HepG2 (cell line): Measurements from ENCODE around the gene ALDOA. TPM values are rescaled to one million over a fixed set of nuclear protein-coding genes. Genes with fewer than 3 reads are reported as not detected.

Source experiments
- ATRX ChIP-seq: sonication (generic); formaldehyde crosslinking; IDR thresholded peaks from 2 replicates; pipeline ENCODE4 v1.4.0; 2020; ENCODE audit warnings: missing genetic modification reagents, borderline replicate concordance
- ELF4 ChIP-seq: sonication (generic); formaldehyde crosslinking; IDR thresholded peaks from 2 replicates; pipeline ENCODE4 v1.5.0; 2020; ENCODE audit warnings: missing genetic modification reagents, mild to moderate bottlenecking, moderate library complexity, borderline replicate concordance
- GABPB1 ChIP-seq: IDR thresholded peaks from 2 replicates; pipeline ENCODE4 v1.6.1; 2016; ENCODE audit warnings: mild to moderate bottlenecking, missing genetic modification reagents, moderate library complexity, missing compliant biosample characterization
- KAT2B ChIP-seq: fragments of 150-350 bp; IDR thresholded peaks from 2 replicates; pipeline ENCODE4 v1.6.1; 2014; ENCODE audit warnings: low read depth, low read length, borderline replicate concordance
- LCORL ChIP-seq, 2 experiments: fragments of 450-650 bp in 1 of 2; sonication (generic) in 1 of 2; formaldehyde crosslinking in 1 of 2; IDR thresholded peaks; 2 replicates each; pipeline versions ENCODE4 v1.5.0 to v1.6.1; 2017 to 2020; ENCODE audit warnings: antibody characterized with exemption in 1 of 2, missing genetic modification reagents in 1 of 2
- MXI1 ChIP-seq: IDR thresholded peaks from 3 replicates; pipeline ENCODE4 v1.6.1; 2012; ENCODE audit warnings: low read depth, low read length, inconsistent platforms, borderline replicate concordance
- NCOA1 ChIP-seq: sonication (generic); formaldehyde crosslinking; IDR thresholded peaks from 2 replicates; pipeline ENCODE4 v1.9.0; 2021; ENCODE audit warnings: missing genetic modification reagents
- RORA ChIP-seq: sonication (generic); formaldehyde crosslinking; IDR thresholded peaks from 2 replicates; pipeline ENCODE4 v1.5.0; 2020; ENCODE audit warnings: mild to moderate bottlenecking, missing genetic modification reagents, moderate library complexity
- SALL1 ChIP-seq: sonication (generic); formaldehyde crosslinking; IDR thresholded peaks from 2 replicates; pipeline ENCODE4 v1.8.0; 2022; ENCODE audit warnings: mild to moderate bottlenecking, missing genetic modification reagents
- SIN3A ChIP-seq: IDR thresholded peaks from 2 replicates; pipeline ENCODE4 v1.6.1; 2011; ENCODE audit warnings: low read depth, mild to moderate bottlenecking, control low read depth, low read length, borderline replicate concordance
- ZFP36L1 ChIP-seq: sonication (generic); formaldehyde crosslinking; IDR thresholded peaks from 2 replicates; pipeline ENCODE4 v1.8.0; 2022; ENCODE audit warnings: mild to moderate bottlenecking, missing genetic modification reagents, moderate library complexity
- ZFP36L2 ChIP-seq: sonication (generic); formaldehyde crosslinking; IDR thresholded peaks from 2 replicates; pipeline ENCODE4 v1.4.0; 2020; ENCODE audit warnings: missing genetic modification reagents
- ZKSCAN1 ChIP-seq: fragments of 150-350 bp; IDR thresholded peaks from 2 replicates; pipeline ENCODE4 v1.6.1; 2014; ENCODE audit warnings: low read length
- ZNF225 ChIP-seq: sonication (generic); formaldehyde crosslinking; IDR thresholded peaks from 2 replicates; pipeline ENCODE4 v1.4.0; 2020; ENCODE audit warnings: mild to moderate bottlenecking, missing genetic modification reagents
- ZNF296 ChIP-seq: sonication (generic); formaldehyde crosslinking; conservative IDR thresholded peaks from 2 replicates; pipeline ENCODE4 v1.5.0; 2020; ENCODE audit warnings: mild to moderate bottlenecking, missing genetic modification reagents
- ZNF326 ChIP-seq: sonication (generic); formaldehyde crosslinking; IDR thresholded peaks from 2 replicates; pipeline ENCODE4 v1.4.0; 2020; ENCODE audit warnings: missing genetic modification reagents, borderline replicate concordance
- ZNF337 ChIP-seq: sonication (generic); formaldehyde crosslinking; IDR thresholded peaks from 2 replicates; pipeline ENCODE4 v1.5.1; 2020; ENCODE audit warnings: missing genetic modification reagents, low read depth, mild to moderate bottlenecking, borderline replicate concordance
- ZNF34 ChIP-seq: sonication (generic); formaldehyde crosslinking; IDR thresholded peaks from 2 replicates; pipeline ENCODE4 v1.4.0; 2020; ENCODE audit warnings: mild to moderate bottlenecking, missing genetic modification reagents, borderline replicate concordance
- ZNF451 ChIP-seq: sonication (generic); formaldehyde crosslinking; IDR thresholded peaks from 2 replicates; pipeline ENCODE4 v1.5.0; 2020; ENCODE audit warnings: mild to moderate bottlenecking, missing genetic modification reagents
- ZNF713 ChIP-seq: sonication (generic); formaldehyde crosslinking; IDR thresholded peaks from 2 replicates; pipeline ENCODE4 v1.4.0; 2020; ENCODE audit warnings: mild to moderate bottlenecking, missing genetic modification reagents
- ZNF878 ChIP-seq: sonication (generic); formaldehyde crosslinking; IDR thresholded peaks from 2 replicates; pipeline ENCODE4 v1.8.1; 2023; ENCODE audit warnings: mild to moderate bottlenecking, missing genetic modification reagents, moderate library complexity
- polyA plus RNA-seq, 8 experiments: library from polyadenylated mRNA; depleted of rRNA in 3 of 8; stranded (reverse) in 7 of 8; unstranded in 1 of 8; fragments of >200 nt; fragmentation: Illumina TruSeq in 4 of 8; extraction: Trizol in 4 of 8; gene quantifications; 2 replicates each; pipeline versions ENCODE4 v1.2.1 to v1.2.3, GENCODE V29; 2011 to 2016; ENCODE audit warnings: low read depth in 4 of 8, missing spikeins in 1 of 8, mixed read lengths in 1 of 8; ENCODE audit not compliant: insufficient read depth in 1 of 8
- total RNA-seq, 5 experiments: library from RNA; depleted of rRNA; stranded (reverse); fragments of >200 nt; fragmentation: Illumina TruSeq; extraction: Trizol; gene quantifications; 2 replicates each; pipeline ENCODE4 v1.2.3, GENCODE V29; 2016; ENCODE audit warnings: low read depth in 1 of 5
- TF ChIP-seq, protein P1 (sequence below): sonication (generic); formaldehyde crosslinking; IDR thresholded peaks from 2 replicates; pipeline ENCODE4 v1.8.0; 2022; ENCODE audit warnings: mild to moderate bottlenecking, missing genetic modification reagents, borderline replicate concordance
- TF ChIP-seq, protein P2 (sequence below): sonication (generic); formaldehyde crosslinking; IDR thresholded peaks from 2 replicates; pipeline ENCODE4 v1.8.0; 2022; ENCODE audit warnings: missing genetic modification reagents, mild to moderate bottlenecking, inconsistent platforms, borderline replicate concordance
- TF ChIP-seq, protein P3 (sequence below): sonication (generic); formaldehyde crosslinking; IDR thresholded peaks from 2 replicates; pipeline ENCODE4 v1.5.0; 2020; ENCODE audit warnings: missing genetic modification reagents
- TF ChIP-seq, protein P4 (sequence below): sonication (generic); formaldehyde crosslinking; IDR thresholded peaks from 2 replicates; pipeline ENCODE4 v1.8.1; 2023; ENCODE audit warnings: mild to moderate bottlenecking, missing genetic modification reagents, borderline replicate concordance
- TF ChIP-seq, protein P5 (sequence below): sonication (generic); formaldehyde crosslinking; IDR thresholded peaks from 2 replicates; pipeline ENCODE4 v1.4.0; 2020; ENCODE audit warnings: mild to moderate bottlenecking, low read depth, missing genetic modification reagents

The ALDOA gene
- total and polyA plus RNA-seq, 2 of the 13 experiments (the other 11 are each of a cell fraction or from before 2014, with no cell fraction given) = 925 to 1,884 TPM

DNA sequence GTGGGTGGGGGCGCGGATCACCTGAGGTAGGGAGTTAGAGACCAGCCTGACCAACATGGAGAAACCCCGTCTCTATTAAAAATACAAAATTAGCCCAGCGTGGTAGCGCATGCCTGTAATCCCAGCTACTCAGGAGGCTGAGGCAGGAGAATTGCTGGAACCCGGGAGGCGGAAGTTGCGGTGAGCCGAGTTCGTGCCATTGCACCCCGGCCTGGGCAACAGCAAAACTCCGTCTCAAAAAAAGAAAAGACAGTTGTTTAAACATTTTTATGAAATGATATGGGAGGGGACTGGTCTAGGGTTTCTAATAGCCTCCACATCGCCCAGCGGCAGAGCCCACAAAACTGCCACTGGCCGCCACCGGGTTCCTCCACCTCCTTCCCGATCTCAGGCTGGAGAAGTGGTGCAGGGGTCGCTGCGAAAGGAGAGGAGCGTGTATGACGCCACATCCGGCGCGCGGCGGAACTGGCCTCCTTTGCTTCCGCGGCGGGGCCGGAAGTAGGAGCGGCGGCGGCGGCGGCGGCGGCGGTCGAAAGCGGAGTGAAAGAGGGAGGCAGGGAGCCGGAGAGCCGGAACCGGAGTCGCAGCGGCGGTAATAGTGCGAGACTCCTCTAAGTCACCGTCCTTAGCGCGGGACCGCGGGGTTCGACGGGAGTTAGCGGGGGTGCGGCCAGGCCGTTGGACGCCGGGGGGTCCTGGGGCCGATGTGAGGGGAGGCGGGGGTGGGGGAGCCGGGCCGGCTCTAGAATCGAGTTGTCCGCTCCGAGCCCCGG is 10.1 kb downstream of the ALDOA start, which contains the start of gene PPP4C (continued):
- TF ChIP-seq, protein P1, sequence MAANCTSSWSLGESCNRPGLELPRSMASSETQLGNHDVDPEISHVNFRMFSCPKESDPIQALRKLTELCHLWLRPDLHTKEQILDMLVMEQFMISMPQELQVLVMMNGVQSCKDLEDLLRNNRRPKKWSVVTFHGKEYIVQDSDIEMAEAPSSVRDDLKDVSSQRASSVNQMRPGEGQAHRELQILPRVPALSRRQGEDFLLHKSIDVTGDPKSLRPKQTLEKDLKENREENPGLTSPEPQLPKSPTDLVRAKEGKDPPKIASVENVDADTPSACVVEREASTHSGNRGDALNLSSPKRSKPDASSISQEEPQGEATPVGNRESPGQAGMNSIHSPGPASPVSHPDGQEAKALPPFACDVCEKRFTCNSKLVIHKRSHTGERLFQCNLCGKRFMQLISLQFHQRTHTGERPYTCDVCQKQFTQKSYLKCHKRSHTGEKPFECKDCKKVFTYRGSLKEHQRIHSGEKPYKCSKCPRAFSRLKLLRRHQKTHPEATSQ (CRISPR knock-in tag) = peak; percentile 85; the same call in 1 of the 2 replicates
- TF ChIP-seq, protein P2, sequence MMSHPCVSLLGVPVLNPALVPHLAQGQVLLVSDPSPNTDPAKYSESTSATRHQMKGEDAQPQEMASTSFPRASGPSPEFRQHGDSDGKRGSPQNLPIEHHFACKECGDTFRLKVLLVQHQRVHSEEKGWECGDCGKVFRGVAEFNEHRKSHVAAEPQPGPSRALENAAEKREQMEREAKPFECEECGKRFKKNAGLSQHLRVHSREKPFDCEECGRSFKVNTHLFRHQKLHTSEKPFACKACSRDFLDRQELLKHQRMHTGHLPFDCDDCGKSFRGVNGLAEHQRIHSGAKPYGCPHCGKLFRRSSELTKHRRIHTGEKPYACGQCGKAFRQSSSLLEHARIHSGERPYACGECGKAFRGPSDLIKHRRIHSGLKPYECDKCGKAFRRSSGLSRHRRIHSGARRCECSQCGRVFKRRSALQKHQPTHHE (CRISPR knock-in tag) = no peak; the same call in 1 of the 2 replicates
- TF ChIP-seq ZNF34 (CRISPR knock-in tag) (no peak; the same call in 1 of the 2 replicates), ELF4 (CRISPR knock-in tag) (peak; percentile 98), ZNF326 (CRISPR knock-in tag) (no peak), ZNF713 (CRISPR knock-in tag) (no peak), ATRX (CRISPR knock-in tag) (no peak), GABPB1 (CRISPR knock-in tag) (peak; percentile 98), SALL1 (CRISPR knock-in tag) (peak; percentile 75), ZNF337 (no peak), MXI1 (peak; percentile 55; the same call in 1 of the 3 replicates), ZNF878 (CRISPR knock-in tag) (no peak; the same call in 1 of the 2 replicates), ZFP36L1 (CRISPR knock-in tag) (no peak), LCORL (IDR thresholded peaks at IDR 0.05) (no peak), LCORL (CRISPR knock-in tag; IDR thresholded peaks at IDR 0.05) (no peak), NCOA1 (CRISPR knock-in tag) (peak; percentile 74; the same call in 1 of the 2 replicates), ZKSCAN1 (no peak), ZNF225 (CRISPR knock-in tag) (no peak), RORA (CRISPR knock-in tag) (no peak), ZNF296 (no peak; the same call in 1 of the 2 replicates), KAT2B (no peak), SIN3A (peak; percentile 84; the same call in 1 of the 2 replicates), ZFP36L2 (CRISPR knock-in tag) (no peak), ZNF451 (CRISPR knock-in tag) (0 out of 2 replicates have a peak, but pooled peaks have one; percentile 35)
- TF ChIP-seq, protein P3, sequence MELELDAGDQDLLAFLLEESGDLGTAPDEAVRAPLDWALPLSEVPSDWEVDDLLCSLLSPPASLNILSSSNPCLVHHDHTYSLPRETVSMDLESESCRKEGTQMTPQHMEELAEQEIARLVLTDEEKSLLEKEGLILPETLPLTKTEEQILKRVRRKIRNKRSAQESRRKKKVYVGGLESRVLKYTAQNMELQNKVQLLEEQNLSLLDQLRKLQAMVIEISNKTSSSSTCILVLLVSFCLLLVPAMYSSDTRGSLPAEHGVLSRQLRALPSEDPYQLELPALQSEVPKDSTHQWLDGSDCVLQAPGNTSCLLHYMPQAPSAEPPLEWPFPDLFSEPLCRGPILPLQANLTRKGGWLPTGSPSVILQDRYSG (CRISPR knock-in tag) = no peak
- TF ChIP-seq, protein P4, sequence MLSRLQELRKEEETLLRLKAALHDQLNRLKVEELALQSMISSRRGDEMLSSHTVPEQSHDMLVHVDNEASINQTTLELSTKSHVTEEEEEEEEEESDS (CRISPR knock-in tag) = peak; percentile 81; the same call in 1 of the 2 replicates
- TF ChIP-seq, protein P5, sequence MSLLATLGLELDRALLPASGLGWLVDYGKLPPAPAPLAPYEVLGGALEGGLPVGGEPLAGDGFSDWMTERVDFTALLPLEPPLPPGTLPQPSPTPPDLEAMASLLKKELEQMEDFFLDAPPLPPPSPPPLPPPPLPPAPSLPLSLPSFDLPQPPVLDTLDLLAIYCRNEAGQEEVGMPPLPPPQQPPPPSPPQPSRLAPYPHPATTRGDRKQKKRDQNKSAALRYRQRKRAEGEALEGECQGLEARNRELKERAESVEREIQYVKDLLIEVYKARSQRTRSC (CRISPR knock-in tag) = no peak
